Measurements from ENCODE around the gene MCC. TPM values are rescaled to one million over a fixed set of nuclear protein-coding genes. Genes with fewer than 3 reads are reported as not detected.
A peak's percentile ranks its signal among the peaks of the same experiment; 100 is the strongest.

The MCC gene
- total RNA-seq, 1 experiment from 2014 or later, result 23.5 TPM

DNA sequence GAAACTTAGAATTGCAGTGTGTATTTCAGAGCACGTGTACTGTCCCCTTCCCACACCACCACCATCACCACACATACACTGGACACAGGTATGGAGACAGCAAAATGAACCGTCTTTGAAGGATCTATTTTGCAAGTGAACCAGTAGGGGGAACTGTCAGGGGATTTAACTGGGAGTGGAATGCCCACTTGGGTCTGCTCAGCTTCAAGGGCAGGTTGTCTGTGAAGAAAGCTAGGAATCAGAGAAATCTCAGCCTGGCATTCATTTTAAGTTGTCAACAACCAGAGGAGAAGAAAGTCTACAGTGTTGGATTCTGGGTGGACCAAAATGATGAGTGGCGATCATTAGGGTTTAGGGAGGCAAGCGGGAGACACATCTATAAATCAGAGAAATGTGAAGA lies 364.6 kb downstream of the MCC start:
- peaks cover 41% of the 10 kb centered on the region for H3K4me1 Mint-ChIP-seq
- TF ChIP-seq, protein P1, sequence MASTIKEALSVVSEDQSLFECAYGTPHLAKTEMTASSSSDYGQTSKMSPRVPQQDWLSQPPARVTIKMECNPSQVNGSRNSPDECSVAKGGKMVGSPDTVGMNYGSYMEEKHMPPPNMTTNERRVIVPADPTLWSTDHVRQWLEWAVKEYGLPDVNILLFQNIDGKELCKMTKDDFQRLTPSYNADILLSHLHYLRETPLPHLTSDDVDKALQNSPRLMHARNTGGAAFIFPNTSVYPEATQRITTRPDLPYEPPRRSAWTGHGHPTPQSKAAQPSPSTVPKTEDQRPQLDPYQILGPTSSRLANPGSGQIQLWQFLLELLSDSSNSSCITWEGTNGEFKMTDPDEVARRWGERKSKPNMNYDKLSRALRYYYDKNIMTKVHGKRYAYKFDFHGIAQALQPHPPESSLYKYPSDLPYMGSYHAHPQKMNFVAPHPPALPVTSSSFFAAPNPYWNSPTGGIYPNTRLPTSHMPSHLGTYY (CRISPR knock-in tag; IDR thresholded peaks at IDR 0.05), result no peak
- TF ChIP-seq, protein P2, sequence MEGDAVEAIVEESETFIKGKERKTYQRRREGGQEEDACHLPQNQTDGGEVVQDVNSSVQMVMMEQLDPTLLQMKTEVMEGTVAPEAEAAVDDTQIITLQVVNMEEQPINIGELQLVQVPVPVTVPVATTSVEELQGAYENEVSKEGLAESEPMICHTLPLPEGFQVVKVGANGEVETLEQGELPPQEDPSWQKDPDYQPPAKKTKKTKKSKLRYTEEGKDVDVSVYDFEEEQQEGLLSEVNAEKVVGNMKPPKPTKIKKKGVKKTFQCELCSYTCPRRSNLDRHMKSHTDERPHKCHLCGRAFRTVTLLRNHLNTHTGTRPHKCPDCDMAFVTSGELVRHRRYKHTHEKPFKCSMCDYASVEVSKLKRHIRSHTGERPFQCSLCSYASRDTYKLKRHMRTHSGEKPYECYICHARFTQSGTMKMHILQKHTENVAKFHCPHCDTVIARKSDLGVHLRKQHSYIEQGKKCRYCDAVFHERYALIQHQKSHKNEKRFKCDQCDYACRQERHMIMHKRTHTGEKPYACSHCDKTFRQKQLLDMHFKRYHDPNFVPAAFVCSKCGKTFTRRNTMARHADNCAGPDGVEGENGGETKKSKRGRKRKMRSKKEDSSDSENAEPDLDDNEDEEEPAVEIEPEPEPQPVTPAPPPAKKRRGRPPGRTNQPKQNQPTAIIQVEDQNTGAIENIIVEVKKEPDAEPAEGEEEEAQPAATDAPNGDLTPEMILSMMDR (IDR thresholded peaks at IDR 0.05), result 0 out of 2 replicates have a peak, but pooled peaks have one; percentile 13
- no peak overlapping the region for H3K4me3 Mint-ChIP-seq
- no peak overlapping the region for H3K27ac Mint-ChIP-seq
- POLR2A ChIA-PET, result no interaction called here
- ATAC-seq (peak; percentile 87), DNase-seq (ENCODE audit: low spot score) (no peak)
- peaks cover 6% of the 10 kb centered on the region; the same call in 1 of the 2 replicates for H3K27me3 Mint-ChIP-seq (ENCODE audit: low read depth)
- peaks cover 12% of the 10 kb centered on the region for H3K9me3 Mint-ChIP-seq
- peaks cover 9% of the 10 kb centered on the region for H3K36me3 Mint-ChIP-seq
- CTCF ChIA-PET, result interaction anchor here (0.6 to 1.4 kb wide), 13 partner anchors 20 to 232 kb away, joined by 3 to 5 read pairs (median 3); no protein-coding TSS in a partner anchor

DNA sequence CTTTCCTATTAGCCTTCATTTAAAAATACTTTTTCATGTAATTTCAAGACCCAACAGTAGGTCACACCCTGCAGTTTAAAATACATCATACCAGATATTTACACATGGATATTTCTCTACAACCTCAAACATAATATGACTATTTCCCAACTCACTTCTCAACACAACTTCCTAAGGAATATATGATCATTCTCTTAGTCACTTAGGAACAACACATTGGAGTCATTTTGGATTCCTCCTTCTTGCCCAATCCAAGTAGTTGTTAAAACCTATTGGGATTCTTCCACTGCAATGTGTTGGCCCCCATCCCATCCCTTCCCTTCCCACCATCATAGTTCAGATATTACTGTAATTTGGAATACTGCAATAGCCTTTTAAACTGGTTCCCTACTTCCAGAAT lies 366.2 kb downstream of the MCC start:
- peaks cover 3% of the 10 kb centered on the region for H3K36me3 Mint-ChIP-seq
- ChIA-PET POLR2A (no interaction called here), CTCF (no interaction called here)
- no peak overlapping the region for H3K4me3 Mint-ChIP-seq
- DNase-seq (ENCODE audit: low spot score) (no peak), ATAC-seq (no peak)
- peaks cover 29% of the 10 kb centered on the region for H3K4me1 Mint-ChIP-seq
- H3K27me3 Mint-ChIP-seq (ENCODE audit: low read depth), result peaks cover 3% of the 10 kb centered on the region; the same call in 1 of the 2 replicates
- H3K9me3 Mint-ChIP-seq, result peaks cover 3% of the 10 kb centered on the region
- H3K27ac Mint-ChIP-seq, result no peak overlapping the region
- TF ChIP-seq, protein P3, sequence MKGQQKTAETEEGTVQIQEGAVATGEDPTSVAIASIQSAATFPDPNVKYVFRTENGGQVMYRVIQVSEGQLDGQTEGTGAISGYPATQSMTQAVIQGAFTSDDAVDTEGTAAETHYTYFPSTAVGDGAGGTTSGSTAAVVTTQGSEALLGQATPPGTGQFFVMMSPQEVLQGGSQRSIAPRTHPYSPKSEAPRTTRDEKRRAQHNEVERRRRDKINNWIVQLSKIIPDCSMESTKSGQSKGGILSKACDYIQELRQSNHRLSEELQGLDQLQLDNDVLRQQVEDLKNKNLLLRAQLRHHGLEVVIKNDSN (CRISPR knock-in tag; IDR thresholded peaks at IDR 0.05), result no peak
- TF ChIP-seq, protein P4, sequence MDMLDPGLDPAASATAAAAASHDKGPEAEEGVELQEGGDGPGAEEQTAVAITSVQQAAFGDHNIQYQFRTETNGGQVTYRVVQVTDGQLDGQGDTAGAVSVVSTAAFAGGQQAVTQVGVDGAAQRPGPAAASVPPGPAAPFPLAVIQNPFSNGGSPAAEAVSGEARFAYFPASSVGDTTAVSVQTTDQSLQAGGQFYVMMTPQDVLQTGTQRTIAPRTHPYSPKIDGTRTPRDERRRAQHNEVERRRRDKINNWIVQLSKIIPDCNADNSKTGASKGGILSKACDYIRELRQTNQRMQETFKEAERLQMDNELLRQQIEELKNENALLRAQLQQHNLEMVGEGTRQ (CRISPR knock-in tag; IDR thresholded peaks at IDR 0.05), result no peak
- TF ChIP-seq NFATC4 (CRISPR knock-in tag; IDR thresholded peaks at IDR 0.05), result no peak
- TF ChIP-seq, protein P5, sequence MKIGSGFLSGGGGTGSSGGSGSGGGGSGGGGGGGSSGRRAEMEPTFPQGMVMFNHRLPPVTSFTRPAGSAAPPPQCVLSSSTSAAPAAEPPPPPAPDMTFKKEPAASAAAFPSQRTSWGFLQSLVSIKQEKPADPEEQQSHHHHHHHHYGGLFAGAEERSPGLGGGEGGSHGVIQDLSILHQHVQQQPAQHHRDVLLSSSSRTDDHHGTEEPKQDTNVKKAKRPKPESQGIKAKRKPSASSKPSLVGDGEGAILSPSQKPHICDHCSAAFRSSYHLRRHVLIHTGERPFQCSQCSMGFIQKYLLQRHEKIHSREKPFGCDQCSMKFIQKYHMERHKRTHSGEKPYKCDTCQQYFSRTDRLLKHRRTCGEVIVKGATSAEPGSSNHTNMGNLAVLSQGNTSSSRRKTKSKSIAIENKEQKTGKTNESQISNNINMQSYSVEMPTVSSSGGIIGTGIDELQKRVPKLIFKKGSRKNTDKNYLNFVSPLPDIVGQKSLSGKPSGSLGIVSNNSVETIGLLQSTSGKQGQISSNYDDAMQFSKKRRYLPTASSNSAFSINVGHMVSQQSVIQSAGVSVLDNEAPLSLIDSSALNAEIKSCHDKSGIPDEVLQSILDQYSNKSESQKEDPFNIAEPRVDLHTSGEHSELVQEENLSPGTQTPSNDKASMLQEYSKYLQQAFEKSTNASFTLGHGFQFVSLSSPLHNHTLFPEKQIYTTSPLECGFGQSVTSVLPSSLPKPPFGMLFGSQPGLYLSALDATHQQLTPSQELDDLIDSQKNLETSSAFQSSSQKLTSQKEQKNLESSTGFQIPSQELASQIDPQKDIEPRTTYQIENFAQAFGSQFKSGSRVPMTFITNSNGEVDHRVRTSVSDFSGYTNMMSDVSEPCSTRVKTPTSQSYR (CRISPR knock-in tag; IDR thresholded peaks at IDR 0.05), result no peak

DNA sequence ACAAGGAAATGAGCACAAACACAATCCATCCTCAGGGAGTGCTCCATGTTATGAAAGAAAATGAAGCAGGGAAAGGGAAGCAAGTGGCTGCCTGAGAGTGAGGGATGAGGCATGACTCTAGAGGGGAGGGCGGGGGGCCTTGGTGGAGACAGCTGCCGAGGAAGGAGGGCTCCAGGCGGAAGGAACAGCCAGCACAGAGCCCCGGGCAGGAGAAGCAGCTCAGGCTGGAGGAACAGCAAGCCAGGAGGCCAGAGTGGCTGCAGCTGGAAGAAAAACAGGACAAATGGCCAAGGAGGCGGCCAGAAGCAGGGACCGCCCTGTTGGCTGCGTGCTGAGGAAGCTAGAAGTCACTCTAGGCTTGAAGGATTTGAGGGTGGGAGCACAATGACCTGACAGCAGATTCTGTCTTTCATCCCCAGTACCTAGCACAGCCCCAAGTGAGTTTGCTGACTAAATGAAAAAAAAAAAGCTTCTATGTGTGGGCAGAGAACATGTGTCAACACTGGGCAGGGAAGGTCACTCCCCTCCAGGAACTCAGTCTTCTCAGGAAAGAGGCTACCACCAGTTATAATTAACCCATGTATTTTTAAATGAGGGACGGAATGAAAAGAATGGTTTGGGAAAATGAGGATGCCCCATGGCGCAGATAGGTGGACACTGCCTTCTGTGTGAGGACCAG lies 368.9 kb downstream of the MCC start:
- ATAC-seq, result peak; percentile 20
- no peak for DNase-seq (ENCODE audit: low spot score)
- peaks cover 15% of the 10 kb centered on the region for H3K36me3 Mint-ChIP-seq
- peak overlapping the region; percentile 6; the same call in 1 of the 2 replicates for H3K27ac Mint-ChIP-seq
- H3K9me3 Mint-ChIP-seq, result peaks cover 11% of the 10 kb centered on the region
- H3K4me3 Mint-ChIP-seq, result no peak overlapping the region
- POLR2A ChIA-PET, result interaction anchor here (1.5 kb wide), 1 partner anchor 175 kb away, joined by 3 read pairs; no protein-coding TSS in a partner anchor
- CTCF ChIA-PET, result no interaction called here
- no peaks in the 10 kb centered on the region for H3K27me3 Mint-ChIP-seq (ENCODE audit: low read depth)
- H3K4me1 Mint-ChIP-seq, result peaks cover 14% of the 10 kb centered on the region
- TF ChIP-seq EMX1 (CRISPR knock-in tag; IDR thresholded peaks at IDR 0.05) (no peak), ZNF263 (CRISPR knock-in tag; IDR thresholded peaks at IDR 0.05; ENCODE audit: low read depth) (no peak), OVOL2 (CRISPR knock-in tag; IDR thresholded peaks at IDR 0.05; ENCODE audit: borderline replicate concordance) (no peak), NFATC4 (CRISPR knock-in tag; IDR thresholded peaks at IDR 0.05) (no peak), MYBL2 (CRISPR knock-in tag; IDR thresholded peaks at IDR 0.05) (no peak)
- TF ChIP-seq, protein P6, sequence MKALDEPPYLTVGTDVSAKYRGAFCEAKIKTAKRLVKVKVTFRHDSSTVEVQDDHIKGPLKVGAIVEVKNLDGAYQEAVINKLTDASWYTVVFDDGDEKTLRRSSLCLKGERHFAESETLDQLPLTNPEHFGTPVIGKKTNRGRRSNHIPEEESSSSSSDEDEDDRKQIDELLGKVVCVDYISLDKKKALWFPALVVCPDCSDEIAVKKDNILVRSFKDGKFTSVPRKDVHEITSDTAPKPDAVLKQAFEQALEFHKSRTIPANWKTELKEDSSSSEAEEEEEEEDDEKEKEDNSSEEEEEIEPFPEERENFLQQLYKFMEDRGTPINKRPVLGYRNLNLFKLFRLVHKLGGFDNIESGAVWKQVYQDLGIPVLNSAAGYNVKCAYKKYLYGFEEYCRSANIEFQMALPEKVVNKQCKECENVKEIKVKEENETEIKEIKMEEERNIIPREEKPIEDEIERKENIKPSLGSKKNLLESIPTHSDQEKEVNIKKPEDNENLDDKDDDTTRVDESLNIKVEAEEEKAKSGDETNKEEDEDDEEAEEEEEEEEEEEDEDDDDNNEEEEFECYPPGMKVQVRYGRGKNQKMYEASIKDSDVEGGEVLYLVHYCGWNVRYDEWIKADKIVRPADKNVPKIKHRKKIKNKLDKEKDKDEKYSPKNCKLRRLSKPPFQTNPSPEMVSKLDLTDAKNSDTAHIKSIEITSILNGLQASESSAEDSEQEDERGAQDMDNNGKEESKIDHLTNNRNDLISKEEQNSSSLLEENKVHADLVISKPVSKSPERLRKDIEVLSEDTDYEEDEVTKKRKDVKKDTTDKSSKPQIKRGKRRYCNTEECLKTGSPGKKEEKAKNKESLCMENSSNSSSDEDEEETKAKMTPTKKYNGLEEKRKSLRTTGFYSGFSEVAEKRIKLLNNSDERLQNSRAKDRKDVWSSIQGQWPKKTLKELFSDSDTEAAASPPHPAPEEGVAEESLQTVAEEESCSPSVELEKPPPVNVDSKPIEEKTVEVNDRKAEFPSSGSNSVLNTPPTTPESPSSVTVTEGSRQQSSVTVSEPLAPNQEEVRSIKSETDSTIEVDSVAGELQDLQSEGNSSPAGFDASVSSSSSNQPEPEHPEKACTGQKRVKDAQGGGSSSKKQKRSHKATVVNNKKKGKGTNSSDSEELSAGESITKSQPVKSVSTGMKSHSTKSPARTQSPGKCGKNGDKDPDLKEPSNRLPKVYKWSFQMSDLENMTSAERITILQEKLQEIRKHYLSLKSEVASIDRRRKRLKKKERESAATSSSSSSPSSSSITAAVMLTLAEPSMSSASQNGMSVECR (CRISPR knock-in tag; IDR thresholded peaks at IDR 0.05; ENCODE audit: borderline replicate concordance), result no peak
- TF ChIP-seq, protein P7, sequence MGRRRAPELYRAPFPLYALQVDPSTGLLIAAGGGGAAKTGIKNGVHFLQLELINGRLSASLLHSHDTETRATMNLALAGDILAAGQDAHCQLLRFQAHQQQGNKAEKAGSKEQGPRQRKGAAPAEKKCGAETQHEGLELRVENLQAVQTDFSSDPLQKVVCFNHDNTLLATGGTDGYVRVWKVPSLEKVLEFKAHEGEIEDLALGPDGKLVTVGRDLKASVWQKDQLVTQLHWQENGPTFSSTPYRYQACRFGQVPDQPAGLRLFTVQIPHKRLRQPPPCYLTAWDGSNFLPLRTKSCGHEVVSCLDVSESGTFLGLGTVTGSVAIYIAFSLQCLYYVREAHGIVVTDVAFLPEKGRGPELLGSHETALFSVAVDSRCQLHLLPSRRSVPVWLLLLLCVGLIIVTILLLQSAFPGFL (CRISPR knock-in tag; IDR thresholded peaks at IDR 0.05; ENCODE audit: borderline replicate concordance), result no peak
- TF ChIP-seq, protein P8, sequence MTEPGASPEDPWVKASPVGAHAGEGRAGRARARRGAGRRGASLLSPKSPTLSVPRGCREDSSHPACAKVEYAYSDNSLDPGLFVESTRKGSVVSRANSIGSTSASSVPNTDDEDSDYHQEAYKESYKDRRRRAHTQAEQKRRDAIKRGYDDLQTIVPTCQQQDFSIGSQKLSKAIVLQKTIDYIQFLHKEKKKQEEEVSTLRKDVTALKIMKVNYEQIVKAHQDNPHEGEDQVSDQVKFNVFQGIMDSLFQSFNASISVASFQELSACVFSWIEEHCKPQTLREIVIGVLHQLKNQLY (CRISPR knock-in tag; IDR thresholded peaks at IDR 0.05), result no peak
- TF ChIP-seq, protein P4 (CRISPR knock-in tag; IDR thresholded peaks at IDR 0.05), result no peak
